Immature natural killer cell (primary cell): ENCODE results near the gene CLN6. TPM values are rescaled to one million over a fixed set of nuclear protein-coding genes. Genes with fewer than 3 reads are reported as not detected.
"Not testable (repeated sequence)": the region's sequence is repeated elsewhere in the genome, so short reads cannot be mapped to it uniquely, and the experiment has no call there.

Experiments
- DNase-seq, 3 donors: peaks; one replicate each; pipeline ENCODE4 v3.0.0; 2022; ENCODE audit warnings: mixed read lengths in 1 of 3
- H3K27ac Mint-ChIP-seq, 6 donors: one replicate each; pipeline ENCODE4 v1.8.0; 2020; ENCODE audit warnings: mixed read lengths in 6 of 6, mild to moderate bottlenecking in 5 of 6, inconsistent platforms in 4 of 6, moderate library complexity in 3 of 6
- H3K27me3 Mint-ChIP-seq, 3 donors: one replicate each; pipeline ENCODE4 v1.8.0; 2020 to 2021; ENCODE audit warnings: low read depth in 3 of 3, mild to moderate bottlenecking in 3 of 3, mixed read lengths in 3 of 3, moderate library complexity in 3 of 3, inconsistent platforms in 1 of 3
- H3K36me3 Mint-ChIP-seq, 3 donors: one replicate each; pipeline ENCODE4 v1.8.0; 2020; ENCODE audit warnings: mixed read lengths in 3 of 3, inconsistent platforms in 2 of 3, mild to moderate bottlenecking in 2 of 3
- H3K4me1 Mint-ChIP-seq, 2 donors: one replicate each; pipeline ENCODE4 v1.8.0; 2020; ENCODE audit warnings: inconsistent platforms in 2 of 2, mild to moderate bottlenecking in 2 of 2, mixed read lengths in 2 of 2, moderate library complexity in 1 of 2
- H3K4me3 Mint-ChIP-seq, 5 donors: one replicate each; pipeline ENCODE4 v1.8.0; 2020; ENCODE audit warnings: mild to moderate bottlenecking in 5 of 5, mixed read lengths in 5 of 5, inconsistent platforms in 3 of 5, moderate library complexity in 3 of 5
- H3K9me3 Mint-ChIP-seq, 6 donors: one replicate each; pipeline ENCODE4 v1.8.0; 2020; ENCODE audit warnings: mild to moderate bottlenecking in 6 of 6, mixed read lengths in 6 of 6, inconsistent platforms in 4 of 6, moderate library complexity in 3 of 6
- polyA plus RNA-seq, 3 donors: library from polyadenylated mRNA; unstranded; fragments of 300-500 nt; fragmentation: Illumina TruSeq; gene quantifications; one replicate each; pipeline ENCODE4 v1.2.3, GENCODE V29; 2021

The CLN6 gene
- polyA plus RNA-seq, 3 donors from 2014 or later, result 1.3 to 2.5 (median 2.3) TPM

DNA sequence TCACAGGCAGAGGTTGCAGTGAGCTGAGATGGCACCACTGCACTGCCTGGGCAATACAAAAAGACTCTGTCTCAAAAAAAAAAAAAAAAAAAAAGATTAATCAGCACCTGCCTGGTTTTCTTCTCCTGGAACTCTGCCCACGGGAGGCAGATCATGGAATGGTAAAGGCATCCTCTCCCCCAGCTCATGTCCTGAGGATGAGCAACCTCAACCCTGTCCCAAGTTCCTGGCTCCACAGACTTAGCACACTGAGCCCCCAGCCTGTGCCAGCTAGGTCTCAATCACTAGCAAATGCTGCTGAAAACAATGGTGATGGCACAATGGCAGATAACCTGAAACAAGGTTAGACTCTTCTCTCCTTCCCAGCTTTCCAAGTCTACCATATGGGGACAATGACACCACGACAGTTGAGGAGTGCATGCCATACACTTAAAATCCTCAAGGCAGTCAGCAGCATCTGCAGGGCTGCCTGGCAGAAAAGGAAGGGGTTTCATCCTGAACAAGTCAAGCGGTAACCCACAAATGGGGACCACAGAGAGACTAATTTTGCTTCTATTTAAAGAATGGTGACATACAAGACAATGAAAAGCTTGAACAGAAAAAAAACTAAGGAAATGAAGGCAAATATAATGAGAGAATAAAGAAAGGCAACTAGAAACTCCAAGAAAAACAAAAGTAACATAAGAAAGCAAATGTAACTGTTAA, 4.8 kb downstream of the CLN6 start:
- Mint-ChIP-seq H3K9me3 (no peaks in the 10 kb centered on the region), H3K4me3 (no peak overlapping the region), H3K27me3 (peaks cover 0 to 2% (median 0%) of the 10 kb centered on the region in 3 donors), H3K4me1 (peaks cover 23 to 27% of the 10 kb centered on the region in 2 donors), H3K27ac (no peak overlapping the region), H3K36me3 (no peaks in the 10 kb centered on the region)
- DNase-seq, result no peak

GRCh38 chr15:68224108-68224507, 5.4 kb downstream of the CLN6 start:
- Mint-ChIP-seq H3K27ac (no peak overlapping the region), H3K27me3 (peaks cover 0 to 2% (median 0%) of the 10 kb centered on the region in 3 donors), H3K36me3 (no peaks in the 10 kb centered on the region), H3K9me3 (no peaks in the 10 kb centered on the region), H3K4me3 (no peak overlapping the region), H3K4me1 (peaks cover 23 to 26% of the 10 kb centered on the region in 2 donors)
- DNase-seq, result no peak

DNA sequence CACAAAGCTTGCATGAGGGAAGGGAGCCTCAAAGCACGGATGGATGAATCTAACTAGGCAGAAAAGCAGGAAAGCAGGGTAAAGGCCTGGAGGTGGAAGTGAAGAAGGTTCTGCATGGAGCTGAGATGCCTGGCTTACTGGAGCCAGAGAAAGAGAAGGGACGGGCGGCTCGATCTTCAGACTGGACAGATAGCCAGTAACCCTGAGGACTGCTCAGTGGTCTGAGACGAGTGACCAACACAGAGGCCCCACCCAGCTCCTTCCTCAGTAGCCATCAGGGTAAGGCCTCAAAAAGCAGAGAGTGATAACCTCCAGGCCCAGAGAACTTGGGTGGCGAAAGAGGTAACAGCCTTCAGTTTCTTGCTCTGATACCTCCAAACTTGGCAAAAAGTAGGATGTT, 6.4 kb downstream of the CLN6 start:
- Mint-ChIP-seq H3K27ac (peak overlapping the region in 1 of 6 donors; percentile 26), H3K4me1 (peaks cover 15 to 18% of the 10 kb centered on the region in 2 donors), H3K9me3 (no peaks in the 10 kb centered on the region), H3K27me3 (peaks cover 0 to 2% (median 0%) of the 10 kb centered on the region in 3 donors), H3K36me3 (peaks cover 0 to 3% (median 0%) of the 10 kb centered on the region in 3 donors), H3K4me3 (no peak overlapping the region)
- DNase-seq, result no peak

DNA sequence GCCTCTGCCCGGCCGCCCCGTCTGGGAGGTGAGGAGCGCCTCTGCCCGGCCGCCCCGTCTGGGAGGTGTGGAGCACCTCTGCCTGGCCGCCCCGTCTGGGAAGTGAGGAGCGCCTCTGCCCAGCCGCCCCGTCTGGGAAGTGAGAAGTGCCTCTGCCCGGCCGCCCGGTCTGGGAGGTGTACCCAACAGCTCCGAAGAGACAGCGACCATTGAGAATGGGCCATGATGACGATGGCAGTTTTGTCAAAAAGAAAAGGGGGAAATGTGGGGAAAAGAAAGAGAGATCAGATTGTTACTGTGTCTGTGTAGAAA, 7.1 kb downstream of the CLN6 start:
- H3K27ac Mint-ChIP-seq, H3K27me3 Mint-ChIP-seq, H3K36me3 Mint-ChIP-seq, H3K9me3 Mint-ChIP-seq, DNase-seq, H3K4me3 Mint-ChIP-seq: not testable (repeated sequence)
- H3K4me1 Mint-ChIP-seq, result peaks cover 9 to 11% of the 10 kb centered on the region in 2 donors

GRCh38 chr15:68221530-68222431, 7.7 kb downstream of the CLN6 start:
- DNase-seq, H3K36me3 Mint-ChIP-seq, H3K4me3 Mint-ChIP-seq, H3K27ac Mint-ChIP-seq, H3K27me3 Mint-ChIP-seq, H3K4me1 Mint-ChIP-seq, H3K9me3 Mint-ChIP-seq: not testable (repeated sequence)

DNA sequence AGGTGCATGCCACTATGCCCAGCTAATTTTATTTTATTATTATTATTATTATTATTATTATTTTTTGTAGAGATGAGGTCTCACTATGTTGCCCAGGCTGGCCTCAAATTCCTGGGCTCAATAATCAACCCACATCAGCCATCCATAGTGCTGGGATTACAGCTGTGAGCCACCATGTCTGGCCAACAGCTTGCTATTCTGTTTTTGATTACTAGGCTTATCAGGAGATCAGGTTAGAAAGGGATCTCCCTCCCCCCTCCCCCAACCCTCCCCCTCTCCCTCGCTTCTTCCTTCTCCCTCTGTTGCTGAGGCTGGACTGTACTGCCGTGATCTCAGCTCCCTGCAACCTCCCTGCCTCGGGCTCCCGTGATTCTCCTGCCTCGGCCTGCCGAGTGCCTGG, 8.6 kb downstream of the CLN6 start:
- DNase-seq, result no peak
- Mint-ChIP-seq H3K27ac (no peak overlapping the region), H3K4me1 (peaks cover 8 to 9% of the 10 kb centered on the region in 2 donors), H3K4me3 (no peak overlapping the region), H3K9me3 (no peaks in the 10 kb centered on the region), H3K36me3 (peaks cover 0 to 11% (median 4%) of the 10 kb centered on the region in 3 donors), H3K27me3 (no peaks in the 10 kb centered on the region)

DNA sequence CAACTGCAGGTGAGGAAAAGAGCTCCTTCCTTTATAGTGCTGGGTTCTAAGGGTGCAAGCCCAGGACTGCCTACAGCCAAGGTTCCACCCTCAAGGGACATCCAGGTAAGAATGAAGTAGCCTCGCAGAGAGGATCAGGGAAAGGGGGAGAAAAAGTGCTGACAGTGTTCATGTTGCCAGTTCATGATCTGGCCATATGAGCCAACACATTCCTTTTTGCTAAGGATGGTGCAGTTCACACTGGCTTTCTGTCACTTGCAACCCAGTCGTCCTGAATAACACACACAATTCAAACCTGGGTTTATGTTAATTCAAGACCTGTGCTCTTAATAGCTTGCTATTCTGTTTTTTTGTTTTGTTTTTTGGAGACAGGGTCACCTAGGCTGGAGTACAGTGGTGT, 9.0 kb downstream of the CLN6 start:
- Mint-ChIP-seq H3K27me3 (no peaks in the 10 kb centered on the region), H3K9me3 (no peaks in the 10 kb centered on the region), H3K27ac (no peak overlapping the region), H3K4me1 (peaks cover 8 to 9% of the 10 kb centered on the region in 2 donors), H3K36me3 (peaks cover 0 to 11% (median 4%) of the 10 kb centered on the region in 3 donors), H3K4me3 (no peak overlapping the region)
- no peak for DNase-seq

DNA sequence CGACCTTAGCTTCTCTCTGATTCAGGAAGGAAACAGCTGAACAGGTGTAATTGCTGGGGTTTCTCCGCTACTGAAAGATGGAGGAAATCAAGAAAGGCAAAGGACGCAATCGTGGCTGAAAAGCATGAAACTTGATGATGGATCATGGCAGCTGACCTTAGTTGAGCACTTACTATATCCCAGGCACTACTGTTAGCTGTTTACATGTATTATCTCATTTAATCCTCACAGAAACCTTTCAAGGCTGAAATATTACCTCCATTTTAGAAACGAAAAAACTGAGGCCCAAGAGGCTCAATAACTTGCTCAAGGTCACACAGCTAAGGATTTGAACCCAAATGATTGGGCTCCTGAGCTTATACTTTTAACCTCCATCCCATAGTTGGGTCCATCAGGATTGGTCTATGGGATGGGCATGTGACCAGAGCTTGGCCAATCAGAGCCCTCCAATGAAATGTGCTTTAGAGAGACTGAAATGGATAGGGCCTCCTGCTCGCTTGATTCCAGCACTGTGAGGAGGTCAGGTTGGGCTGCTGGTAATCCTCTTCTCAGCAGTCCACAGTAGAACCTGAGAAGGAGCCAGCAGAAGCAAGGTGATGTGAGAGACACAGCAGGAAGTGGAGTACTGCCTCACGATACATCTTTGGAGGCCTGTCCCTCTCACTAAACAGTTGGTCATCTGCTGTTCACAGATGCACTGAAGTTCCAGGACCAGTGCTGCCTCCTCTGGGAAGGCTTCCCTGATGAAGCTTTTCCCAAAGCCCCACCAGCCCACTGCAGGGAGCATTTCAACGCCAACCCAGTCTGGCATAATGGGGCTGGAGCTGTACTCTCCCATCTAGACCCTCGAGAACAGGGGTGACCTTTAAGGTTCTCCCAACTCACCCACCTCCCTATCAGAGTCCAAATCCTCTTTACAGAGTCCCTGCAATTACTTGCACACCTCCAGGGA, 10.4 kb downstream of the CLN6 start:
- H3K4me1 Mint-ChIP-seq, result no peaks in the 10 kb centered on the region
- H3K4me3 Mint-ChIP-seq, result no peak overlapping the region
- DNase-seq, result no peak
- no peaks in the 10 kb centered on the region for H3K9me3 Mint-ChIP-seq
- H3K27me3 Mint-ChIP-seq, result peaks cover 0 to under 1% (median 0%) of the 10 kb centered on the region in 3 donors
- H3K27ac Mint-ChIP-seq, result peak overlapping the region in 1 of 6 donors; percentile 40
- peaks cover 0 to 11% (median 4%) of the 10 kb centered on the region in 3 donors for H3K36me3 Mint-ChIP-seq

- no peak overlapping the region for H3K27ac Mint-ChIP-seq
- peaks cover 0 to 2% (median 0%) of the 10 kb centered on the region in 3 donors for H3K27me3 Mint-ChIP-seq
- H3K4me3 Mint-ChIP-seq, result no peak overlapping the region
- no peaks in the 10 kb centered on the region for H3K9me3 Mint-ChIP-seq
- DNase-seq, result no peak
- no peaks in the 10 kb centered on the region for H3K4me1 Mint-ChIP-seq
- peaks cover 0 to 11% (median 4%) of the 10 kb centered on the region in 3 donors for H3K36me3 Mint-ChIP-seq
Observed at GRCh38 chr15:68218331-68218730, 11.2 kb downstream of the CLN6 start.

GRCh38 chr15:68217341-68217740, 12.2 kb downstream of the CLN6 start:
- H3K27me3 Mint-ChIP-seq, result peaks cover 0 to 2% (median 0%) of the 10 kb centered on the region in 3 donors
- H3K9me3 Mint-ChIP-seq, result no peaks in the 10 kb centered on the region
- no peak overlapping the region for H3K4me3 Mint-ChIP-seq
- peaks cover 0 to 11% (median 4%) of the 10 kb centered on the region in 3 donors for H3K36me3 Mint-ChIP-seq
- DNase-seq, result no peak
- H3K27ac Mint-ChIP-seq, result no peak overlapping the region
- no peaks in the 10 kb centered on the region for H3K4me1 Mint-ChIP-seq

GRCh38 chr15:68214838-68215254, 14.7 kb downstream of the CLN6 start:
- peaks cover 0 to 2% (median 2%) of the 10 kb centered on the region in 3 donors for H3K27me3 Mint-ChIP-seq

GRCh38 chr15:68213991-68214837, 15.3 kb downstream of the CLN6 start:
- H3K36me3 Mint-ChIP-seq, result peaks cover 0 to 11% (median 4%) of the 10 kb centered on the region in 3 donors
- H3K27me3 Mint-ChIP-seq, result peaks cover 0 to 2% (median 2%) of the 10 kb centered on the region in 3 donors
- no peak for DNase-seq
- peaks cover 2 to 5% of the 10 kb centered on the region in 2 donors for H3K4me1 Mint-ChIP-seq
- no peak overlapping the region for H3K27ac Mint-ChIP-seq
- H3K4me3 Mint-ChIP-seq, result no peak overlapping the region
- no peaks in the 10 kb centered on the region for H3K9me3 Mint-ChIP-seq

More at GRCh38 chr15:68214838-68215254, 14.7 kb downstream of the CLN6 start:
- H3K4me3 Mint-ChIP-seq, result no peak overlapping the region
- H3K4me1 Mint-ChIP-seq, result peaks cover under 1% of the 10 kb centered on the region in 2 donors
- no peaks in the 10 kb centered on the region for H3K9me3 Mint-ChIP-seq
- peaks cover 0 to 11% (median 4%) of the 10 kb centered on the region in 3 donors for H3K36me3 Mint-ChIP-seq
- no peak overlapping the region for H3K27ac Mint-ChIP-seq
- no peak for DNase-seq

DNA sequence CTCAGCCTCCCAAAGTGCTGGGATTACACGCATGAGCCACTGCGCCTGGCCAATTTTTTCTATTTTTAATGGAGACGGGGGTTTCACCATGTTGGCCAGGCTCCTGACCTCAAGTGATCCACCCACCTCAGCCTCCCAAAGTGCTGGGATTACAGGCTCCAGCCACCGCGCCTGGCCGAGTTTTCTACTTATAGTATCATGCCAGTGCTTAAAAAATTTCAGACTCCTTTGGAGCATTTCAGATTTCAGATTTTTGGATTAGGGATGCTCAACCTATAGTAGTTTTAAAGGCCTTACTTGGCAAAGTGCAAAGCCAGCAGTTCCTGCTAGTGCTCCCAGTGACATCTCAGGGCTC, 16.1 kb downstream of the CLN6 start:
- not testable (repeated sequence) for H3K36me3 Mint-ChIP-seq, H3K4me3 Mint-ChIP-seq, DNase-seq, H3K9me3 Mint-ChIP-seq, H3K27me3 Mint-ChIP-seq, H3K4me1 Mint-ChIP-seq, H3K27ac Mint-ChIP-seq
